ENCODE data around the gene BBOF1.

The BBOF1 gene

DNA sequence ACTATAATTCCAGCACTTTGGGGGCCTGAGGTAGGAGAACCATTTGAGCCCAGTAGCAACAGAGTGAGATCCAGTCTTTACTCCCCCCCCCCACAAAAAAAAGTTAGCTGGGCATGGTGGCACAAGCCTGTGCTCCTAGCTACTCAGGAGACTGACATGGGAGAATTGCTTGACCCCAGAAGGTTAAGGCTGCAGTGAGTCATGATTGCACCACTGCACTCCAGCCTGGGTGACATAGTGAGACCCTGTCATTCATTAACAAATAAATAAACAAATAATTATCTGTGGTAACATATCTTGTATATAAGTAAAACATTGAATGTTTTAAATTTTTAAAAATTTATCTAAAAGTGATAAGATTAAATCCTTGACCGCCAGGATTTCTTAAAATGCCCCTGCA lies 4.8 kb upstream of the BBOF1 start:
- no peaks in the 10 kb centered on the region for H3K27me3 Mint-ChIP-seq
- H3K9me3 Mint-ChIP-seq: no peaks in the 10 kb centered on the region
- peaks cover 7% of the 10 kb centered on the region for H3K36me3 Mint-ChIP-seq
- no peak overlapping the region for H3K27ac Mint-ChIP-seq
- H3K4me3 Mint-ChIP-seq: no peak overlapping the region
- peaks cover 9% of the 10 kb centered on the region for H3K4me1 Mint-ChIP-seq

DNA sequence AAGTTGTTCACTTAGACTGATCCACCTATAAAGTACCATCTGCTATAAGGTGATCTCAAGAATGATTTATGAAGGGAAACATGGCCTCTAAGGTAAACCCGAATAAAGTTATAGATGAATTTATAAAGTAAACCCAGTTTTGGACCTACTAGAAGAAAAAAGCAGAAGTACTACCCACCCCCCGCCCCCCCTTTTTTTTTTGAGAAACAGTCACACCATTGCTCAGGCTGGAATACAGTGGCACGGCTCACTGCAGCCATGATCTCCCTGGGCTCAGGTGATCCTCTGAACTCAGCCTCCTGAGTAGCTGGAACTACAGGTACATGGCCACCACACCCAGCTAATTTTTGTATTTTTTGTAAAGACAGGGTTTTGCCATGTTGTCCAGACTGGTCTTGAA lies 4.0 kb upstream of the BBOF1 start:
- Mint-ChIP-seq H3K36me3 (peaks cover 7% of the 10 kb centered on the region), H3K27ac (no peak overlapping the region), H3K9me3 (no peaks in the 10 kb centered on the region), H3K27me3 (no peaks in the 10 kb centered on the region), H3K4me1 (peaks cover 10% of the 10 kb centered on the region), H3K4me3 (no peak overlapping the region)

DNA sequence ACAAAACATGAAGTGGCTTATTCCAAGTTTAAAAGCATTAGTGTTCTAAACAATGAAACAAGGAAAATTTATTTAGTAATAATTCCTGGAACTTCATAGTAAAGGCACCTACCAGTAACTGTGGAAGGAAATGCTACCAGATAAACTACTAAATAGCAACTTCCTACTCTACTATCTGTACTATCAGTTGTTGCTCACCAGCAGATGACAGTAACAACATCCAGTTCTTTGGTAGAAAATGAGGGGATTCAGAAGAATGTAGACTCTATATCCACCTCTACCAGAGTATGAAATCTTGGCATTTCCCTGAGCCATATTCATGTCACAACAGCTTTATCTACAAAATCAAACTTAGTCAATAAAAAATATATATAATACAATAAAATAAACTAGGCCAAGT lies 3.2 kb upstream of the BBOF1 start:
- Mint-ChIP-seq H3K9me3 (no peaks in the 10 kb centered on the region), H3K27me3 (no peaks in the 10 kb centered on the region), H3K4me3 (no peak overlapping the region), H3K36me3 (peaks cover 7% of the 10 kb centered on the region), H3K27ac (no peak overlapping the region), H3K4me1 (peaks cover 10% of the 10 kb centered on the region)

DNA sequence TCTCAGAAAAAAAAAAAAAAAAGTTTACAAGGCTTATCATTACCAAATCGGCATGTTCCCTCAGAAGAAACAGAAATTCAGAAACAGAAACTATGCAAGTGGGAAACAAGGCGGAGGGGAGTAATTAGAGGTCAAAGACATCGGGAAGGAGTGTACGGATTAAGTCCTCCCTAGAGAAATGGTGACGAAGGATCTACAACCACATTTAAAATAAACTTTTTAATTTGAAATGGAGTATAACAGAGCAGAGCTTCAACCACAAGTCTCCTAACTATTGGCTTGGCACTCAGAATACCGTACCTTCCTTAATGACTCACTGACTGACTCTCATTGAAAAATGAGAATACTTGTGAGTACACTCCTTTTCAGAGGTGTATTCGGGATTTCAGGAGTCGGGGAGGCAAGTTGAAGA lies 969 bp upstream of the BBOF1 start:
- H3K36me3 Mint-ChIP-seq: peaks cover 4% of the 10 kb centered on the region
- no peaks in the 10 kb centered on the region for H3K27me3 Mint-ChIP-seq
- peak overlapping the region; percentile 99 for H3K27ac Mint-ChIP-seq
- H3K9me3 Mint-ChIP-seq: no peaks in the 10 kb centered on the region
- H3K4me3 Mint-ChIP-seq: peak overlapping the region; percentile 97
- H3K4me1 Mint-ChIP-seq: peaks cover 10% of the 10 kb centered on the region

DNA sequence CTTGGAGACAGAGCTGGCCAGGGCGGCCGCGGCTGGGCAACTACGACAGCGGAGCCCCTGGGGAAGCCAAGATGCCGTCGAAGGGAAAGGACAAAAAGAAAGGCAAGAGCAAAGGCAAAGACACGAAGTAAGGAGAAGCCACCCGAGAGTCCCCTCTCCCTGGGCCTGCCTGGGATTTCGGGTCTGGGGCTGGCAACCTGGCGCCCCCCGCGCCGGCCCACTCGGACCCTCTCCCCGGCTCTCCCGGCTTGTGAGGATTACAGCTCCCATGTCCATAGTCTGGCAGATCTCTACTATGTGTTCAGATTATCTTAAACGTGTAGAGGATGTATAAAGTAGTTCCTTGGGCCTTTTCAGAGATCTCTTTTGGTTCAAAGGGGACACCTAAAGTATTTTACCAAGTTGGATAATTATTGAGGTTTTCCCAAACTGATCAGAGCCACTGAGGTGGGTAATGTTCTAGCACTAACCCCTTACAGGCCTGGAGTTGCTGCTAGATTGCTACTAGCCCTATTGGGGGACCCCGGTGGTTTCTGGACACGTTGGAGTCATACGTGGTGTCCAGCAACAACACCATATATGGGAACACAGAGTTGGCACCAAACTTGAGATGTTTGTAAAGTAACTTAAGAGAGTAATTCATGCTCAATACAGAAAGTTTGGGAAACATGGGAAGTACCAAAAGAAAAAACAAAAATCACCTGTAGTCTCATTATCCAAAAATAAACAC lies 424 bp downstream of the BBOF1 start:
- H3K9me3 Mint-ChIP-seq: no peaks in the 10 kb centered on the region
- peaks cover 10% of the 10 kb centered on the region for H3K4me1 Mint-ChIP-seq
- H3K27ac Mint-ChIP-seq: peak overlapping the region; percentile 94
- H3K27me3 Mint-ChIP-seq: no peaks in the 10 kb centered on the region
- peak overlapping the region; percentile 95 for H3K4me3 Mint-ChIP-seq
- no peaks in the 10 kb centered on the region for H3K36me3 Mint-ChIP-seq

DNA sequence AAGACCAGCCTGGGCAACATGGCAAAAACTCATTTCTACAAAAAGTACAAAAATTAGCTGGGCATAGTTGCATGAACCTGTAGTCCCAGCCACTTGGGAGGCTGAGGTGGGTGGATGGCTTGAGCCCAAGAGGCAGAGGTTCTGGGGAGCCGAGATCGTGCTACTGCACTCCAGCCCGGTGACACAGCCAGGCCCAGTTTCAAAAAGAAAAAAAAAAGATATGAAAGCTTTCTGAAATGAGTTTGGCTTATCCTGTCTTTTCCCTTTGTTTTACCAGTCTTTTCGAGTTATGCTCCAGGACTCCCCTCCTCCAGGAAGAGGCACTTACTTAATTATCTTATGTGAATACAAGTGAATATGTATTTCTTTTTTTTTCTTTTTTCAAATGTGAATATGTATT lies 3.2 kb downstream of the BBOF1 start:
- H3K9me3 Mint-ChIP-seq: no peaks in the 10 kb centered on the region
- no peaks in the 10 kb centered on the region for H3K36me3 Mint-ChIP-seq
- H3K4me1 Mint-ChIP-seq: peaks cover 10% of the 10 kb centered on the region
- no peak overlapping the region for H3K4me3 Mint-ChIP-seq
- H3K27ac Mint-ChIP-seq: no peak overlapping the region
- H3K27me3 Mint-ChIP-seq: no peaks in the 10 kb centered on the region

DNA sequence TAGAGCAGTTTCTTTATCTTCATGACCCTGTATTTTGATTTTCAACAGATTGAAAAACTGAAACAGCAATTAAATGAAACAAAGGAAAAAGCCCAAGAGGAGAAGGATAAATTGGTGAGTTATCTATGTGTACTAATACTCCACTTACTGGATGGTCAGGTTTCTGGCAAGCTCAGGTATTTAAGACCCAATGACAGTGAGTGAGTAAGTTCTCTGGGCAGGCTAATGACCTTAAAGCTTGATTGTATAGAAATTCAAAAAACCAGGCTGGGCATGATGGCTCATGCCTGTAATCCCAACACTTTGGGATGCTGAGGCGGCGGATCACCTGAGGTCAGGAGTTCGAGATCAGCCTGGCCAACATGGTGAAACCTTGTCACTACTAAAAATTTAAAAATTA lies 10.0 kb downstream of the BBOF1 start:
- H3K9me3 Mint-ChIP-seq: no peaks in the 10 kb centered on the region
- H3K4me1 Mint-ChIP-seq: no peaks in the 10 kb centered on the region
- no peaks in the 10 kb centered on the region for H3K27me3 Mint-ChIP-seq
- H3K4me3 Mint-ChIP-seq: no peak overlapping the region
- no peak overlapping the region for H3K27ac Mint-ChIP-seq
- no peaks in the 10 kb centered on the region for H3K36me3 Mint-ChIP-seq

DNA sequence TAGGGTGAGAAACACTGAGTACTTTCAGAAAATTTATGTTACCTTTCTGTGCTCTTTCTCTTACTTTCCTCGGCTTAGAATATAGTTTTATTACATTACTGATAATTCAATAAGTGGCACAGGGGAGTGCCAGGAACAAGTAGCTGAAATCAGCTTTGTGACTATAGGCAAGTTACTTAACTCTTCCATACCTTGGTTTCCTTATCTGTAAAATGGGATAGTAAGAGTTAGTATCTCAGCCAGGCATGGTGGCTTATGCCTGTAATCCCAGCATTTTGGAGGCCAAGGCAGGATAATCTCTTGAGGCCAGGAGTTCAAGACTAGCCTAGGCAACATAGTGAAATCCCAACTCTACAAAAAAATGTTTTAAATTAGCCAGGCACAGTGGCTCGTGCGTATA lies 15.4 kb downstream of the BBOF1 start:
- H3K27ac Mint-ChIP-seq: no peak overlapping the region
- H3K4me1 Mint-ChIP-seq: no peaks in the 10 kb centered on the region

DNA sequence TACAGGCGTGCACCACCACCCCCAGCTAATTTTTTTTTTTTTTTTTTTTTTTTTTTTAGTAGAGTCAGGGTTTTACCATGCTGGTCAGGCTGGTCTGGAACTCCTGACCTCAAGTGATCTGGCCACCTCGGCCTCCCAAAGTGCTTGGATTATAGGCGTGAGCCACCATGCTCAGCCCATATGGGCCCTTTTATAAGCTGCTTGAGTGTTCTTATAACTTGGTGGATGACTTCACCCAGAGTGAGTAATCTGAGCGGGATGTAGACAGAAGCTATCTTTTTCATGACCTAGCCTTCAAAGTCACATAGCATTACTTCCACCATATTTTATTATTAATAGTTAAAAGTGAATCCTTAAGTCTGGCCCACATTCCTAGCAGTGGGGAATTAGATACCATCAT lies 16.4 kb downstream of the BBOF1 start:
- H3K27me3 Mint-ChIP-seq: no peaks in the 10 kb centered on the region
- H3K27ac Mint-ChIP-seq: no peak overlapping the region
- no peaks in the 10 kb centered on the region for H3K9me3 Mint-ChIP-seq
- H3K4me1 Mint-ChIP-seq: no peaks in the 10 kb centered on the region
- peaks cover 3% of the 10 kb centered on the region for H3K36me3 Mint-ChIP-seq
- H3K4me3 Mint-ChIP-seq: no peak overlapping the region

More for the DNA sequence above, 15.4 kb downstream of the BBOF1 start:
- H3K36me3 Mint-ChIP-seq: peaks cover 1% of the 10 kb centered on the region
- no peak overlapping the region for H3K4me3 Mint-ChIP-seq
- H3K9me3 Mint-ChIP-seq: no peaks in the 10 kb centered on the region
- H3K27me3 Mint-ChIP-seq: no peaks in the 10 kb centered on the region

DNA sequence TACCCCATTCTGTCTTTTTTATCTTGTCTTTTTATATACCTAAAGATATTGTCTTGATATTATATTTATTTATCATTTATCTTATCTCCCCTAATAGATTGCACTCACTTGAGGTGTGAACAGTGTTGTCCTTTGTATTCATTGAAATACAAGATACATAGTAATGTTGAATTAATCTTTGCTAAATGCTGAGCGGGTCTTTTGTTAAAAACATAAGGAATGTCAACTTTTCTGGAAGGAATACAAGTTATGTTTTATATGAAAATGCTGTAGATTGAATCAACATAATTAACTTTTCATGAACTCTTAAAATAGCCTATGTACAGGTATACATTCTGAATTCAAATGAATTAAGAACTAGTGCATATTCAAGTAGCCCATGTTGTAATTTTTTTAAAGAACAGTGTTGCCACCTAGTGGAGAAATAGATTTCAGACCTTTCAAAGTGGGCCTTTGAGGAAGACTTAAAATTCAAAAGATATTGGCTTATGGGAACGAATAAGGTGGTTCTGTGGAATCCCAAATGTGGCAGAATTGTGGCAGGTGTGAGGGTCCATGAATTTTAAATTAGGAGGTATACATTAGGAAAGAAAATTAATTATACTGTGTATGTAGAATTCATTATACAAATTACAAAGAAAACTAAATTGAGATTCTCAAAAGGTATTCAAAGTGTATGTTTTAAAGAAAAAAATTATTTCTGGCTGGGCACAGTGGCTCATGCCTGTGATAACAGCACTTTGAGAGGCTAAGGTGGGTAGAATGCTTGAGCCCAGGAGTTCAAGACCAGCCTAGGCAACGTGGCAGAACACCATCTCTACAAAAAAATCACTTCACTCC lies 19.1 kb downstream of the BBOF1 start:
- H3K27ac Mint-ChIP-seq: peak overlapping the region; percentile 1
- no peaks in the 10 kb centered on the region for H3K4me1 Mint-ChIP-seq
- H3K27me3 Mint-ChIP-seq: no peaks in the 10 kb centered on the region
- no peak overlapping the region for H3K4me3 Mint-ChIP-seq
- H3K9me3 Mint-ChIP-seq: no peaks in the 10 kb centered on the region
- peaks cover 3% of the 10 kb centered on the region for H3K36me3 Mint-ChIP-seq

DNA sequence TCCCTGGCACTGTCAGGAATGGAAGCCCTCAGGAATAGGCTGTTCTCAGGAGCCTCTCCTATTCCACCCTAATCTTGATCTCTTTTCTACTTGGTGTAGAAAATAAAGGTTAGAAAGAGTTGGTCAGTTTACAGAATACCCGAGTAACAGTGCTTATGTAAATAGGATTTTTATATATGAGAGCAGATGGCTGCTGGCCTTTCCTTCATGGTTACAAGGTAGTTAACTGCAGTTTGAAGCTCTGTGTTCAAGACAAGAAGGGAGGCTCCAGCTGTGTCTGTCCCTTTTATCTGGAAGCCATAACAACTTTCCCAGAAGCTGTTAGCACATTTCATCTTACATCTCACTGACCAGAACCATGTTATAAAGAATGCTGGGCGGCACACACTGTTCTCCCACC lies 23.1 kb downstream of the BBOF1 start:
- Mint-ChIP-seq H3K4me3 (no peak overlapping the region), H3K4me1 (no peaks in the 10 kb centered on the region), H3K27ac (no peak overlapping the region), H3K36me3 (peaks cover 2% of the 10 kb centered on the region), H3K9me3 (no peaks in the 10 kb centered on the region), H3K27me3 (no peaks in the 10 kb centered on the region)

DNA sequence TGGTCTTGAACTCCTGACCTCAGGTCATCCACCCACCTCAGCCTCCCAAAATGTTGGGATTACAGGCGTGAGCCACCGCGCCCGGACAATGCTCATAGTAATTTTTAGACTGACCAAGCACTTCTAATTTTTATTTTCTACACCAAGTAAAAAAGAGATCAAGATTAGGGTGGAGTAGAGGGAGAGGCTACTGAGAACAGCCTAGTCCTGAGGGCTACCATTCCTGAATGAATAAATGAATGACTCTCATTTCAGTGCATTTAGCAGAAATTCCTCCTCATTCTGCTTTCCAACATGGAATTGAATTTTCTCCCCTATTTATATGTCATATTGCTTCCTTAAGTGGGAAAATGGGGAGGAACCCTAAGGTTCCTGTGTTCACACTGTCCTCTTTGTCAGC lies 26.4 kb downstream of the BBOF1 start:
- Mint-ChIP-seq H3K36me3 (peaks cover 3% of the 10 kb centered on the region), H3K4me1 (no peaks in the 10 kb centered on the region), H3K4me3 (no peak overlapping the region), H3K27me3 (no peaks in the 10 kb centered on the region), H3K9me3 (no peaks in the 10 kb centered on the region), H3K27ac (no peak overlapping the region)

DNA sequence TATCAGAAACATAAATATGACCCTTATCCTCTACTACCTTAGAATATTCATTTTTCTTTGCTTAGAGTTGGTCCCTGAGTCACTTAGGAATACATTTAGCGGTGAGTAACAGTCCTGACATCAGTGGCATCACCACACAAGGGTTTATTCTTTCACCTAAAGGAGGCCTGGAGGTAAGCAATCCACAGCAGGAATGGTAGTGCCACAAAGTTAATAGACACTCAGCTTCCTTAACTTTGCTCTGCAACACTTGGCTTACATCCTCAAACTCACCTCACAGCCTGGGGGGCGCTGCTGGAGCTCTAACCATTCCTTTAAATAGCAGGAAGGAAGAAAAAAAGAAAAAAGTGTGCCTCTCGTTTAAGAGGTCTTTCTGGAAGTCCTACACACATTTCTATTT lies 29.1 kb downstream of the BBOF1 start:
- Mint-ChIP-seq H3K4me3 (no peak overlapping the region), H3K9me3 (no peaks in the 10 kb centered on the region), H3K27me3 (no peaks in the 10 kb centered on the region), H3K36me3 (peaks cover 3% of the 10 kb centered on the region), H3K27ac (no peak overlapping the region), H3K4me1 (no peaks in the 10 kb centered on the region)

DNA sequence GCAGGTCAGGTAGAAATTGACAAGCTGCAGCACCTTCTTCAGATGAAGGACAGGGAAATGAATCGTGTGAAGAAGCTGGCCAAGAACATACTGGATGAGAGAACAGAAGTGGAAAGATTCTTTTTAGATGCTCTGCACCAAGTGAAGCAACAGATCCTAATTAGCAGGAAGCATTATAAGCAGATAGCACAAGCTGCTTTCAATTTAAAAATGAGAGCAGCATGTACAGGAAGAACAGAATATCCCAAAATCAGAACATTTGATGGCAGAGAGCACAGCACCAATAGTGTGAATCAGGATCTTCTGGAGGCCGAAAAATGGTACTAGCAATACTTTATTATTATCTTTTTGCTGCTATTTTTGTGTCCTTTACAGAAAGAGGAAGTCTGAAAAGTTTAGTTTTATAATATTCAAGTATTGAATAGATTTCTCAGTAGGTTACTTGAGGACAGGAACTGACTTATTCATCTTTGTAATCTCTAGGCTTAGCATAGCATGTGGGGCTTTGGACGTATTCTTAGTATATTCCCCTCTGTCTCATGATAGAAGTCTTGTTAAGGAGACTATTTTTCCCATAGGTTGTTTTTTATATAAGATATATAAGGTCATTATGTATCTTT lies 30.8 kb downstream of the BBOF1 start:
- H3K27ac Mint-ChIP-seq: peak overlapping the region; percentile 14
- H3K27me3 Mint-ChIP-seq: no peaks in the 10 kb centered on the region
- H3K4me3 Mint-ChIP-seq: no peak overlapping the region
- peaks cover 3% of the 10 kb centered on the region for H3K36me3 Mint-ChIP-seq
- no peaks in the 10 kb centered on the region for H3K9me3 Mint-ChIP-seq
- no peaks in the 10 kb centered on the region for H3K4me1 Mint-ChIP-seq

DNA sequence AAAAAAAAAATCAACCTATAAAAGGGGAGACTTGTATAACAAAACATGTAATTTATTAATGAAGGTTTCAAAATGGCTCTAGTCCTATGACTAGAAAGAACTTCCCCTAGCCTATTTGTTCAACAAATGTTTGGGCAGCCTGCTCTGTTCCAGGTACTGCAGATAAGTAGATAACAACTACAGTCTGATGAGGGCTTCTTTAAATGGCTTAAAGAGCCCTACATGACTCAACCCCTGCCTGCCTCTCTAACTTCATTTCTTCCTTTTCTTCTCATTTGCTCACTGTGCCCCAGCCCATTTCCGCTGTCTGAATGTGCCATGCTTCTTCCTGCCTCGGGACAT lies 43.6 kb downstream of the BBOF1 start:
- no peaks in the 10 kb centered on the region for H3K4me1 Mint-ChIP-seq
- H3K9me3 Mint-ChIP-seq: no peaks in the 10 kb centered on the region
- H3K36me3 Mint-ChIP-seq: peaks cover 11% of the 10 kb centered on the region
- H3K27me3 Mint-ChIP-seq: no peaks in the 10 kb centered on the region
- no peak overlapping the region for H3K4me3 Mint-ChIP-seq
- no peak overlapping the region for H3K27ac Mint-ChIP-seq

DNA sequence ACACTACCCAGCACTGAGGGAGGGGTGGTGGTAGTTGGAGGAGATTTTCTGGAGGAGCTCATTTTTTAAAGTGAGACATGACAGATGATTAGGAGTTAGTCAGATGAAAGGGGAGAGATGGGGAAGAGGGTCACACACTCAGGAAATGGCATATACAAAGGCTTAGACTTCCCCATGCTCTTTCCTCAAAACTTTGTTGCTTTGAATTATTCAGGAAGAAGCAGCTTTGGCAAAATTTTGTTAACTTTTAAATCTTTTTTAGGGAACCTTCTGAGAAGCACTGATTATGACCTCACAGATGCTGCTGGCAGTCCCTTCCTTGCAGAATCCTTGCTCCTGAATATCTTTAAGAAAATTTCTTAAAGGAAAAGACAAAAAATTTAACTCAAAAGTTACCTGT lies 45.3 kb downstream of the BBOF1 start:
- no peaks in the 10 kb centered on the region for H3K9me3 Mint-ChIP-seq
- H3K27ac Mint-ChIP-seq: no peak overlapping the region
- H3K27me3 Mint-ChIP-seq: no peaks in the 10 kb centered on the region
- H3K4me1 Mint-ChIP-seq: no peaks in the 10 kb centered on the region
- peaks cover 11% of the 10 kb centered on the region for H3K36me3 Mint-ChIP-seq
- H3K4me3 Mint-ChIP-seq: no peak overlapping the region

All from activated naive CD4-positive, alpha-beta T cell treated with anti-CD3 and anti-CD28 coated beads, Interleukin-2, amount 50 U/mL, for 24 hours (primary cell).